GM10847 (cell line): ENCODE data around the gene TRABD2A.

Experiments
- POLR2A ChIP-seq: IDR thresholded peaks from 2 replicates; pipeline ENCODE4 v1.6.1; 2011; ENCODE audit not compliant: insufficient read length; ENCODE audit errors: extremely low read depth

The TRABD2A gene

GRCh38 chr2:84846741-84847142 lies 34.1 kb downstream of the TRABD2A start:
- TF ChIP-seq POLR2A, result no peak

GRCh38 chr2:84846041-84846663 lies 34.7 kb downstream of the TRABD2A start:
- no peak for TF ChIP-seq POLR2A

GRCh38 chr2:84844141-84844540 lies 36.7 kb downstream of the TRABD2A start:
- TF ChIP-seq POLR2A, result no peak

- no peak for TF ChIP-seq POLR2A
Measured at GRCh38 chr2:84841577-84841976, 39.3 kb downstream of the TRABD2A start.

- no peak for TF ChIP-seq POLR2A
Measured at GRCh38 chr2:84840306-84840705, 40.6 kb downstream of the TRABD2A start.

- no peak for TF ChIP-seq POLR2A
Measured at GRCh38 chr2:84839851-84840250, 41.0 kb downstream of the TRABD2A start.

GRCh38 chr2:84838434-84839145 lies 42.3 kb downstream of the TRABD2A start:
- TF ChIP-seq POLR2A, result no peak

GRCh38 chr2:84836215-84836614 lies 44.7 kb downstream of the TRABD2A start:
- TF ChIP-seq POLR2A, result no peak

GRCh38 chr2:84833481-84834150 lies 47.3 kb downstream of the TRABD2A start:
- no peak for TF ChIP-seq POLR2A

GRCh38 chr2:84832772-84833461 lies 48.0 kb downstream of the TRABD2A start:
- no peak for TF ChIP-seq POLR2A

GRCh38 chr2:84830758-84831500 lies 50.0 kb downstream of the TRABD2A start:
- no peak for TF ChIP-seq POLR2A

GRCh38 chr2:84830095-84830494 lies 50.8 kb downstream of the TRABD2A start:
- TF ChIP-seq POLR2A, result no peak

GRCh38 chr2:84829693-84830092 lies 51.2 kb downstream of the TRABD2A start:
- TF ChIP-seq POLR2A, result no peak

- TF ChIP-seq POLR2A, result no peak
Measured at GRCh38 chr2:84827978-84828575, 52.8 kb downstream of the TRABD2A start.

- TF ChIP-seq POLR2A, result no peak
Measured at GRCh38 chr2:84823788-84824187, 57.1 kb downstream of the TRABD2A start.
